GM18505 (cell line): ENCODE results near the gene TRAF3IP1.
"Not testable (repeated sequence)": the region's sequence is repeated elsewhere in the genome, so short reads cannot be mapped to it uniquely, and the experiment has no call there.

Experiments used
- ATAC-seq: cut with Tn5 transposase; IDR thresholded peaks from one replicate; pipeline ENCODE4 v1.9.1; 2021; ENCODE audit not compliant: unreplicated experiment
- POLR2A ChIP-seq: IDR thresholded peaks from 4 replicates; pipeline ENCODE4 v1.6.1; 2011; ENCODE audit warnings: borderline replicate concordance; ENCODE audit not compliant: insufficient read depth, insufficient read length; ENCODE audit errors: extremely low read depth

The TRAF3IP1 gene

GRCh38 chr2:238401551-238401950 lies 81.2 kb downstream of the TRAF3IP1 start:
- no peak for TF ChIP-seq POLR2A
- no peak for ATAC-seq

- TF ChIP-seq POLR2A, result no peak
These were observed 83.5 kb downstream of the TRAF3IP1 start for GRCh38 chr2:238403632-238404405.

GRCh38 chr2:238404406-238405216 lies 84.3 kb downstream of the TRAF3IP1 start:
- no peak for ATAC-seq
- TF ChIP-seq POLR2A, result no peak

More at GRCh38 chr2:238403632-238404405, 83.5 kb downstream of the TRAF3IP1 start:
- ATAC-seq, result no peak

GRCh38 chr2:238405217-238405555 lies 84.9 kb downstream of the TRAF3IP1 start:
- ATAC-seq, result not testable (repeated sequence)

GRCh38 chr2:238406221-238406997 lies 86.1 kb downstream of the TRAF3IP1 start:
- no peak for ATAC-seq
- TF ChIP-seq POLR2A, result no peak

GRCh38 chr2:238406998-238407285 lies 86.6 kb downstream of the TRAF3IP1 start:
- no peak for ATAC-seq
- no peak for TF ChIP-seq POLR2A

- ATAC-seq, result no peak
- TF ChIP-seq POLR2A, result no peak
These were observed 87.2 kb downstream of the TRAF3IP1 start for GRCh38 chr2:238407566-238407965.

- TF ChIP-seq POLR2A, result no peak
- ATAC-seq, result no peak
These were observed 88.5 kb downstream of the TRAF3IP1 start for GRCh38 chr2:238408615-238409340.

GRCh38 chr2:238409341-238410199 lies 89.3 kb downstream of the TRAF3IP1 start:
- no peak for ATAC-seq
- no peak for TF ChIP-seq POLR2A

GRCh38 chr2:238412067-238412767 lies 91.9 kb downstream of the TRAF3IP1 start:
- no peak for TF ChIP-seq POLR2A
- ATAC-seq, result no peak

GRCh38 chr2:238413368-238413767 lies 93.0 kb downstream of the TRAF3IP1 start:
- TF ChIP-seq POLR2A, result no peak
- no peak for ATAC-seq
